Central memory CD8-positive, alpha-beta T cell (primary cell): ENCODE data around the gene PPP1R15A.
A peak's percentile ranks its signal among the peaks of the same experiment; 100 is the strongest.
"Not testable (repeated sequence)": the region's sequence is repeated elsewhere in the genome, so short reads cannot be mapped to it uniquely, and the experiment has no call there.

ENCODE experiments used
- ATAC-seq: fragments of 150-1000 bp; cut with Tn5 transposase; replicated peaks from 2 replicates; pipeline ENCODE4 v1.10.0; 2022; ENCODE audit warnings: mild to moderate bottlenecking, moderate FRiP score, moderate number of reproducible peaks; ENCODE audit not compliant: poor library complexity, severe bottlenecking; ENCODE audit errors: extremely low read depth
- DNase-seq, 2 donors: peaks; one replicate each; pipeline ENCODE4 v3.0.0; 2021; ENCODE audit warnings: low spot score in 2 of 2
- H3K27ac Mint-ChIP-seq: one replicate; pipeline ENCODE4 v1.8.0; 2022; ENCODE audit warnings: low read depth, mild to moderate bottlenecking, moderate library complexity, mixed read lengths
- H3K27me3 Mint-ChIP-seq: one replicate; pipeline ENCODE4 v1.8.0; 2022; ENCODE audit warnings: mixed read lengths
- H3K36me3 Mint-ChIP-seq: one replicate; pipeline ENCODE4 v1.8.0; 2022; ENCODE audit warnings: mild to moderate bottlenecking, moderate library complexity, mixed read lengths; ENCODE audit not compliant: insufficient read depth
- H3K4me1 Mint-ChIP-seq: one replicate; pipeline ENCODE4 v1.8.0; 2022; ENCODE audit warnings: mixed read lengths
- H3K4me3 Mint-ChIP-seq: one replicate; pipeline ENCODE4 v1.8.0; 2022; ENCODE audit warnings: mild to moderate bottlenecking, moderate library complexity, mixed read lengths
- H3K9me3 Mint-ChIP-seq: one replicate; pipeline ENCODE4 v1.8.0; 2022; ENCODE audit warnings: mixed read lengths

The PPP1R15A gene

DNA sequence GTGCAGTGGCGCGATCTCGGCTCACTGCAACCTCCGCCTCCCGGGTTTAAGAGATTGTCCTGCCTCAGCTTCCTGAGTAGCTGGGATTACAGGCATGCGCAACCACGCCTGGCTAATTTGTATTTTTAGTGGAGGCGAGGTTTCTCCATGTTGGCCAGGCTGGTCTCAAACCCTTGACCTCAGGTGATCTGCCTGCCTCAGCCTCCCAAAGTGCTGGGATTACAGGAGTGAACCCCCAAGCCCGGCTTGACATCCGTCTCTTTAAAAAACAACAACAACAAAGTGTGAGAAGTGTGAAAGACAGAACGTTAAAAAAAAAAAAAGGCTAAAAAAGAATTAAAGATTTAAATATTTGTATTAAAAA lies 27.1 kb downstream of the PPP1R15A start:
- Mint-ChIP-seq H3K4me3 (peak overlapping the region; percentile 97), H3K27me3 (peaks cover 25% of the 10 kb centered on the region), H3K36me3 (peaks cover 13% of the 10 kb centered on the region), H3K4me1 (peaks cover 38% of the 10 kb centered on the region), H3K27ac (peak overlapping the region; percentile 97)
- DNase-seq, H3K9me3 Mint-ChIP-seq, ATAC-seq: not testable (repeated sequence)

DNA sequence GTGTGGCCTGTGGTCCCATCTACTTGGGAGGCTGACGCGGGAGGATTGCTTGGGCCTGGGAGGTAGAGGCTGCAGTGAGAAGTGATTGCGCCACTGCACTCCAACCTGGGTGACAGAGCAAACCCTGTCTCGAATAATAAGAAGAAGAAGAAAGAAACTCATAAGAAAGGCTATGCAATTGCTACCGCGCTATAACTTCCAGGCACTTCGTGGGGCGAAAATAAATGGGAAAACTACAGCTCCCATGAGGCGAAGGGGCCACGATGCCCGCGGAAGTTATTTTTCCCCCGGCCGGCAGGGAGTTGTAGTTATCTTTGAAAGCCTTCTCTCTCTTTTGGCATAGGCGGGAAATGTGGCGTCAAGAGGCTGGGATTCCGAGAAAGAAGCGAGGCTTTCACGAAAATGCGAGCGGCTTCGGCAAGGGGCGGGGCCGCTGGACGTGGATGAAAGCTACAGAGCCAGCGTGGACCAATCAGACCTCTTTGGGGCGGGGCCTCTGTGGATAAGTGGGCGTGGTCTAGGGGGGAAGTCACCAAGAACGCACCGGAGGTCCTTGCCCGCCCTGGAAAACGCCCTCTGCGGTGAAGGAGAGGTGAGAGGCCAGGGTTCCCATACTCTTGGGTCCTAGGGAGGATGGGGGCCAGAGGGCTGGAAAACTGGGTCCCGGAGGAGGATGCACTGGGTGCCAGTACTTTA lies 27.7 kb downstream of the PPP1R15A start, which contains the start of gene NUCB1:
NUCB1 (plus strand) TSS at position 532 of the 696 bp plus-strand sequence. CDS start 485 bp downstream, outside the sequence.
- H3K27ac Mint-ChIP-seq: peak within 1 kb of the TSS; percentile 97

DNA sequence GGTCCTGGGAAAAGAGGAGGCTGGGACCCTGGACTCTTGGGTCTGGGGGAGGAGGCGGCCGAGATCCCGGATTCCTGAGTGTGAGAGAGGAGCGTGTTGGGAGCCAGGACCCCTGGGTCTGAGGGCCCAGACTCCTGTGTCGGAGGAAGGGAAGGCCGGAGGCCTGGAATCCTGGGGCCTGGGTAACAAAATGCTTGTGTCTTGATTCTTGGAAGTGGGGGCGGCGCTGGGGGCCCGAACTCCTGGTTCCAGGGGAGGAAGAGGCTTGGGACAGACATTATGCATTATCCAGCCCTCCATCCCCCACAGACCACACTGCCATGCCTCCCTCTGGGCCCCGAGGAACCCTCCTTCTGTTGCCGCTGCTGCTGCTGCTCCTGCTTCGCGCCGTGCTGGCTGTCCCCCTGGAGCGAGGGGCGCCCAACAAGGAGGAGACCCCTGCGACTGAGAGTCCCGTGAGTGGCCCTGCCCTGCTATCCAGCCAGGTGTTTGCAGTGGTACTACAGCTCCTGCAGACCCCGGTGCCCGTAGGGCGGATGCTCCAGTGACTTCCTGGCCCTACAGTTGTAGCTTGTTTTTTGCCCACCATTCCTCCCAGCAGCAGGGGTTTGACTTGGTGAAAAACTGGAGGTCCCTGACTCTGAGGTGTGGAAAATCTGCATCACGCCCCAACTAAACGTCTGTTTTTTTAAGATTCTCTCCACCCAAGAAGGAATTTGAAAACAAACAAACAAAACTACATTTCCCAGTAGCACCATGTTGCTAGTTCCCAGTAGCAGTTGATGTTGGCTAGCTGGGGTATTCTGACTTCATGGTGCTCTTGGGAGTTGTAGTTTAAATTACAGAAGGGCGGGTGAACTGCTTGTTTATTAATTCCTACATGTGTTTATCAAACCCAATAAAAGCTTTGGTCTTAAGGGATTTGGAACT lies 28.5 kb downstream of the PPP1R15A start:
- Mint-ChIP-seq H3K4me1 (peaks cover 38% of the 10 kb centered on the region), H3K27ac (peak overlapping the region; percentile 97), H3K4me3 (peak overlapping the region; percentile 97), H3K36me3 (peaks cover 23% of the 10 kb centered on the region), H3K27me3 (peaks cover 11% of the 10 kb centered on the region), H3K9me3 (no peaks in the 10 kb centered on the region)
- ATAC-seq: peak; percentile 24
- no peak for DNase-seq

More for the DNA sequence above, 27.7 kb downstream of the PPP1R15A start, which contains the start of gene NUCB1:
- H3K36me3 Mint-ChIP-seq: peaks cover 18% of the 10 kb centered on the region
- no peaks in the 10 kb centered on the region for H3K9me3 Mint-ChIP-seq
- peak; percentile 95 for ATAC-seq
- peak within 1 kb of the TSS; percentile 97 for H3K4me3 Mint-ChIP-seq
- DNase-seq: peak; percentile 97
- peaks cover 19% of the 10 kb centered on the region for H3K27me3 Mint-ChIP-seq
- H3K4me1 Mint-ChIP-seq: peaks cover 38% of the 10 kb centered on the region

DNA sequence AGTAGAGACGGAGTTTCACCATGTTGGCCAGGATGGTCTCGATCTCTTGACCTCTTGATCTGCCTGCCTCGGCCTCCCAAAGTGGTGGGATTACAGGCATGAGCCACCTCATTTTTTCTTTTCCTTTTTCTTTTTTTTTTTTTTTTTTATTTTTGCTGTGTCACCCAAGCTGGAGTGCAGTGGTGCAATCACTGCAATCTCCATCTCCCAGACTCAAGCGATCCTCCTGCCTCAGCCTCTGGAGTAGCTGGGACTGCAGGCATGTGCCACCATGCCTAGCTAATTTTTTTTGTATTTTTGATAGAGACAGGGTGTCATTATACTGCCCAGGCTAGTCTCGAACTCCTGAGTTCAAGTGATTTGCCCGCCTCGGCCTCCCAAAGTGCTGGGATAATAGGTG lies 30.1 kb downstream of the PPP1R15A start:
- H3K9me3 Mint-ChIP-seq, H3K27ac Mint-ChIP-seq, H3K27me3 Mint-ChIP-seq, DNase-seq, ATAC-seq: not testable (repeated sequence)
- Mint-ChIP-seq H3K36me3 (peaks cover 33% of the 10 kb centered on the region), H3K4me1 (peaks cover 31% of the 10 kb centered on the region), H3K4me3 (peak overlapping the region; percentile 97)

DNA sequence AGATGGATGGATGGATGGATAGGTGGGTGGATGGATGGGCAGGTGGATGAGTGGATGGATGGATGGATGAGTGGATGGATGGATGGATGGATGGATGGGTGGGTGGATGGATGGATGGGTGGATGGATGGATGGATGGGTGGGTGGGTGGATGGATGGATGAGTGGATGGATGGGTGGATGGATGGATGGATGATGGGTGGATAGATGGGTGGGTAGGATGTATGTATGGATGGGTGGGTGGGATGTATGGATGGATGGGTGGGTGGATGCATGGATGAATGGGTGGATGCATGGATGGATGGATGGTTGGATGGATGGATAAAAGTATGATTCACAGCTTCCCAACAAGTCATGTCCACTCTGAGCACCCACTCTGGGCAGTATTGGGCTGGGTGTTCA lies 31.6 kb downstream of the PPP1R15A start:
- ATAC-seq, H3K9me3 Mint-ChIP-seq, H3K4me3 Mint-ChIP-seq, H3K27ac Mint-ChIP-seq, DNase-seq, H3K27me3 Mint-ChIP-seq: not testable (repeated sequence)
- Mint-ChIP-seq H3K4me1 (peaks cover 31% of the 10 kb centered on the region), H3K36me3 (peaks cover 42% of the 10 kb centered on the region)

DNA sequence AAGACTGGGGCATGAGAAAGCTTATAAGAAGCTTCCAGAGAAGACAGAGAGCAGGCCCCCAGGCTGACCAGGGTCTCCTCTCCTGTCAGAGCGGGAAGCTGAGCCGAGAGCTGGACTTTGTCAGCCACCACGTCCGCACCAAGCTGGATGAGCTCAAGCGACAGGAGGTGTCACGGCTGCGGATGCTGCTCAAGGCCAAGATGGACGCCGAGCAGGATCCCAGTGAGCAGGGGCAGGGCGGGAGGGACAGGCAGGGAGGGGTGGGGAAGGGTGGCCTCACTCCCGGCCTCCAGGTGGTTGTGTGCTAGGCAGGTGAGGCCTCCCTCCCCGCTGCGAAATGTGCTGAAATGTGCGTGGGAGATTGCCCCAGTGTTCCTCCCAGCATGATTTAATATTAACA lies 33.4 kb downstream of the PPP1R15A start:
- DNase-seq (no peak), ATAC-seq (no peak)
- Mint-ChIP-seq H3K27me3 (no peaks in the 10 kb centered on the region), H3K27ac (no peak overlapping the region), H3K9me3 (no peaks in the 10 kb centered on the region), H3K4me3 (no peak overlapping the region), H3K36me3 (peaks cover 49% of the 10 kb centered on the region), H3K4me1 (peaks cover 19% of the 10 kb centered on the region)

DNA sequence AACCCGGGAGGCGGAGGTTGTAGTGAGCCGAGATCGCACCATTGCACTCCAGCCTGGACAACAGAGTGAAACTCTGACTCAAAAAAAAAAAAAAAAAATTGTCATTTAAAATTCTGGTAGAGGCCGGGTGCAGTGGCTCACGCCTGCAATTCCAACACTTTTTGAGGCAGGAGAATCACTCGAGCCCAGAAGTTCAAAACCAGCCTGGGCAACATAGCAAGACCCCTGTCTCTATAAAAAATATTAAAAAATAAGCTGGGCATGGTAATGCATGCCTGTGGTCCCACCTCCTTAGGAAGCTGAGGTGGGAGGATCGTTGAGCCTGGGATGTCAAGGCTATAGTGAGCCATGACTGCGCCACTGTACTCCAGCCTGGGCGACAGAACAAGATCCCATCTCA lies 34.1 kb downstream of the PPP1R15A start:
- Mint-ChIP-seq H3K27ac (no peak overlapping the region), H3K4me1 (peaks cover 14% of the 10 kb centered on the region), H3K27me3 (no peaks in the 10 kb centered on the region), H3K9me3 (no peaks in the 10 kb centered on the region), H3K4me3 (no peak overlapping the region), H3K36me3 (peaks cover 50% of the 10 kb centered on the region)
- DNase-seq: no peak
- no peak for ATAC-seq

DNA sequence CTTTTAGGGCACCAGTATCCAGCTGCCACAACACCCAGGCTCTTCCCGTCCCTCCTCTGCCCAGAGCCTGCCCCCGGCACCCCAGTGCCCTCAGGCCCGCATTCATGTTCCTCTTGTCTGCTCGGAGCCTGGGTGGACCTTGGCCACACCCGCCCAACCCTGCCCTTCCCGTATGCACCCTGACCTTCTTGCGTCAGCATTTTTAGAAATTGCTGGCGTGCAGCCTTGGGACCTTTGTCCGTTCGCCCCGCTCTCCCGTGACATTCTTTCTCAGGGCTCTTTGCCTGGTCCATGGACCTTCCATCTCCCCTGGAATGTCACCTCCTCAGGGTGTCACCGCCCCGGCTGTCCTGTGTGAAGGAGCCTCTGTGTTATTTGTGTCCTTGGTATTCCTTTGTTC lies 35.5 kb downstream of the PPP1R15A start:
- Mint-ChIP-seq H3K27ac (no peak overlapping the region), H3K4me3 (no peak overlapping the region), H3K9me3 (no peaks in the 10 kb centered on the region), H3K4me1 (peaks cover 2% of the 10 kb centered on the region), H3K27me3 (no peaks in the 10 kb centered on the region), H3K36me3 (peaks cover 56% of the 10 kb centered on the region)
- DNase-seq (no peak), ATAC-seq (no peak)

DNA sequence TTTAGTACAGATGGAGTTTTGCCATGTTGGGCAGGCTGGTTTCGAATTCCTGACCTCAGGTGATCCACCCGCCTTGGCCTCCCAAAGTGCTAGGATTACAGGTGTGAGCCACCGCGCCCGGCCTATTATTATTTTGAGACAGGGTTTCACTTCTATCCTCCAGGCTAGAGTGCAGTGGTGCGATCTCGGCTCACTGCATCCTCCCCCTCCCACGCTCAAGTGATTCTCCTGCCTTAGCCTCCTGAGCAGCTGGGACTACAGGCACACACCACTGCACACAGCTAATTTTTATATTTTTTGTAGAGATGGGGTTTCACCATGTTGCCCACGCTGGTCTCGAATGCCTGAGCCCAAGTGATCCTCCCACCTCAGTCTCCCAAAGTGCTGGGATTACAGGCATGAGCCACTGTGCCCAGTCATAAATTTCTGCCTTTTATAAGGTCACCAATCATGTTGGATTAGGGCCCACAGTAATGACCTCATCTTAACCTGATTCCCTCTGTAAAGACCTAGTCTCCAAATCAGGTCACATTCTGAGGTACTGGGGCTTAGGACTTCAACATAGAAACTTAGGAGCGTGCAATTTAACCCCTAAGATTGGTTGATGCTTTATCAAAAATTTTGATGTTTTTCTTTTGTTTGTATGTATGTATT lies 37.3 kb downstream of the PPP1R15A start:
- ATAC-seq: not testable (repeated sequence)

DNA sequence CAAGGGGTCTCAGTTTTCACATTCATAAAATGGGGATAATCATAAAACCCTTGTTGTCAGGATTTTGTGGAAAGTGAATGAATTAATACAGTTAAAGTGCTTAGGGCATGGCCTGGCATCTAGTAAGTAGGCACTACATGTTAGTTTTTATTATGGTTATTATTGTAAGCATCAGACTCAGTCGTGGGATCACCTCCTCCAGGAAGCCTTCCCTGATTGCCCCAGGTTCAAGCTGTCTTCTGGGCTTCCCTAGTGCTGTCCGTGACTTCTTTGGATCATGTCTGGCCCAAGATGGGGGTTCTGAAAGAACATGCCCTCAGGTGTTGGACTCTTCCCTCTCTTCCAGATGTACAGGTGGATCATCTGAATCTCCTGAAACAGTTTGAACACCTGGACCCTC lies 38.6 kb downstream of the PPP1R15A start:
- Mint-ChIP-seq H3K4me3 (no peak overlapping the region), H3K27me3 (no peaks in the 10 kb centered on the region), H3K36me3 (peaks cover 60% of the 10 kb centered on the region), H3K9me3 (no peaks in the 10 kb centered on the region), H3K4me1 (no peaks in the 10 kb centered on the region), H3K27ac (no peak overlapping the region)
- ATAC-seq: no peak
- no peak for DNase-seq

More for the DNA sequence above, 37.3 kb downstream of the PPP1R15A start:
- H3K27ac Mint-ChIP-seq, H3K4me3 Mint-ChIP-seq, H3K27me3 Mint-ChIP-seq, H3K9me3 Mint-ChIP-seq, H3K4me1 Mint-ChIP-seq, DNase-seq: not testable (repeated sequence)
- peaks cover 63% of the 10 kb centered on the region for H3K36me3 Mint-ChIP-seq

DNA sequence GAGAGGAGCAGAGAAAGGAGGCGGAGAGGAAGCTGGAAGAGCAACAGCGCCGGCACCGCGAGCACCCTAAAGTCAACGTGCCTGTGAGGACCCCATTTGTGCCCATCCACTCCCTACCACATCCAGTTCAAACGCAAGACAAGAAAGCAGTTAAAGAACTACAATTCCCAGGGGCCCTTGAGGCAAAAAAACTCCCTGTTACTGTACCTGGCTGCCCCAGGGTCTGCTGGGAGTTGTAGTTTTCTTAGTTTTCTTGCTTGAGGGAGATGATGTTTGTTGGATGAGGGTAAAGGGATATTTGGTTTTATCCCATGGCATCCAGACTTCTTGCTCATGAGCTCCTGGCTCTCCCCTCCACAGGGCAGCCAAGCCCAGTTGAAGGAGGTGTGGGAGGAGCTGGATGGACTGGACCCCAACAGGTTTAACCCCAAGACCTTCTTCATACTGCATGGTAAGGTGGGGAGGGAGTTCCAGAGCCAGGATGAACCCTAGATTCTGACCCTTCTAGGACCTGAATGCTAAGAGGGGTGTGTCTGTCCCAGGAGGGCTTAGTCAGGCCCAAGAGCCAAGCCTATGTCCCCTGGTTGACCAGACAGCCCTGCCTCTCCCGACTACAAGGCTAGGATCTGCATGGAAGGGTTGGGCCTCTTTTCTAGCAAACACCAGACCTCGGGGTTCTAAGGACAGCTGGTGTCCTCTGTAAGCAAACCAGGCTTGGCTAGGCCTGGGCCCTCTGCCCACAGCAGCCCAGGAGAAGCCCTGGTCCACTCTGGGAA lies 41.1 kb downstream of the PPP1R15A start:
- ATAC-seq (peak; percentile 70), DNase-seq (no peak)
- Mint-ChIP-seq H3K27ac (peak overlapping the region; percentile 67), H3K4me1 (no peaks in the 10 kb centered on the region), H3K9me3 (no peaks in the 10 kb centered on the region), H3K27me3 (no peaks in the 10 kb centered on the region), H3K4me3 (no peak overlapping the region), H3K36me3 (peaks cover 51% of the 10 kb centered on the region)

DNA sequence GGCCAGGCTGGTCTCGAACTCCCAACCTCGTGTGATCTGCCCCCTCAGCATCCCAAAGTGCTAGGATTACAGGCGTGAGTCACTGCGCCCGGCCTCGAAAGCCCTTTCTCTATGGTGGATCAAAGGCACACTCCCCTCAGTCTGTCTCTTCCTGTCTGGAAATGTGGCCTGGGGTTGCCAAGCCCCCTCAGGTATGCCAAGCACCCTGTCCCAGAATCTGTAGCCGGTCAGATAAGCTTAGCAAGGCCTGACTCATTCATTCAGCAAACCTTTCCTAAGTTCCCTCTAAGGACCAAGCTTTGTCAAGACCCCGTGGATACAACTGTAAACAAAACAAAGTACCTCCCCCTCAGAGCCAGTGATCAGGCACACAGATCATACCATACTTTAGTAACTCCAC lies 42.0 kb downstream of the PPP1R15A start:
- ATAC-seq (no peak), DNase-seq (no peak)
- H3K27ac Mint-ChIP-seq: peak overlapping the region; percentile 67
- no peaks in the 10 kb centered on the region for H3K27me3 Mint-ChIP-seq
- H3K9me3 Mint-ChIP-seq: no peaks in the 10 kb centered on the region
- no peak overlapping the region for H3K4me3 Mint-ChIP-seq
- peaks cover 47% of the 10 kb centered on the region for H3K36me3 Mint-ChIP-seq
- H3K4me1 Mint-ChIP-seq: no peaks in the 10 kb centered on the region
